Measurements from ENCODE around the gene SRSF1.
A peak's percentile ranks its signal among the peaks of the same experiment; 100 is the strongest.

Gene SRSF1

GRCh38 chr17:58010067-58010799, 3.2 kb upstream of the SRSF1 start:
- no peak for FAIRE-seq

- FAIRE-seq = no peak
Observed at GRCh38 chr17:58007781-58008706, 998 bp upstream of the SRSF1 start.

- no peak for FAIRE-seq
Observed at GRCh38 chr17:58006560-58006923, 504 bp downstream of the SRSF1 start.

- no peak for FAIRE-seq
Observed at GRCh38 chr17:58005728-58006559, 1.1 kb downstream of the SRSF1 start.

GRCh38 chr17:58005031-58005727, 1.9 kb downstream of the SRSF1 start:
- FAIRE-seq = no peak

- FAIRE-seq = no peak
Observed at GRCh38 chr17:58004060-58004459, 3.0 kb downstream of the SRSF1 start.

DNA sequence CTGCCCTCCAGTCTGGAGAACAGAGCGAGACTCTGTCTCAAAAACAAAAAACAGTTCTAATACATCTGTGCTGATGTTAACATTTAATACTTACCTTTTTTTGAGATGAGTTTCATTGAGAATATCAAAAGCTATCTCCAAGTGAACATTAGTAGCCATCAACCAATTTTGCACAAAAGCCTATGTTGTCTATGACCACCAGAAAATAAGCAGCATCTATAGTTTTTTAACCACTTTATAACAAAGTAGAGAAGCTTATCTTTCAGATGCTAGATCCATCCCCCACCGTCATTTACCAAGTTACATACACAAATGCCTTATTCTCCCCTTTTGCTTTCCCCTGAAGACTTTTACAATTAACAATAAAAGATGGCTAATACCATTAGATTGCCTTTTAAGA, 4.1 kb downstream of the SRSF1 start:
- no peak for FAIRE-seq

GRCh38 chr17:58002154-58002948, 4.7 kb downstream of the SRSF1 start:
- no peak for FAIRE-seq

DNA sequence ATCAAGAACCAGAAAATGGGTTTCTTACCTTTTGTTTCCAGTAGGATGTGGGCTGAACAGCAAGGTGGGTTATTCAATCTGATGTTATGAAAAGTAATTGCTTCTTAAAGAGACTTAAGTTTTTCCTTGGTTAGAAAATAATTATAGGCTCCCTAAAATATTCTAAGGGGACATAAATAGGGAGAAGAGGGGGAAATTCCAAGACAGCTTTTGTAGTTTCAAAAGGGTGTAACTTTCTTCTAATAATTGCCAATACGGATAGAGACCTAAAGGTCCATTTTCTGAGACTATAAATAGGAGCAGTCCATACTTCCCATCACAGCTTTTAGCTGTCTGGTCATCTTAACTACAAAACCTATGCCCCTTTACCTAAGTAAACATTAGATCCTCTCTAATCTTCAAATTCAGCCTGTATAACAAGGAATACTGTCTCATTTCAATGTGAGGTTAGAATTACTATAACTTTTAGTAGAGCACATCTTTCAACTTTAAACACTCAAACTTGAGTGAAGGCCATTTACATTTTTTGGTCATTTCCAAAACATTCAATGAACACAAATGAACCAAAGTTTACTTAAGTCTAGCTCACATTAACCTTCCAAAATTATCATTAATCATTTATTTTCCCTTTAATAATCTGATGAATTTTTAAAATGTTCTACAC, 5.5 kb downstream of the SRSF1 start:
- peak; percentile 41 for FAIRE-seq

- FAIRE-seq = peak; percentile 90
Observed at GRCh38 chr17:57999496-58000017, 7.5 kb downstream of the SRSF1 start.

DNA sequence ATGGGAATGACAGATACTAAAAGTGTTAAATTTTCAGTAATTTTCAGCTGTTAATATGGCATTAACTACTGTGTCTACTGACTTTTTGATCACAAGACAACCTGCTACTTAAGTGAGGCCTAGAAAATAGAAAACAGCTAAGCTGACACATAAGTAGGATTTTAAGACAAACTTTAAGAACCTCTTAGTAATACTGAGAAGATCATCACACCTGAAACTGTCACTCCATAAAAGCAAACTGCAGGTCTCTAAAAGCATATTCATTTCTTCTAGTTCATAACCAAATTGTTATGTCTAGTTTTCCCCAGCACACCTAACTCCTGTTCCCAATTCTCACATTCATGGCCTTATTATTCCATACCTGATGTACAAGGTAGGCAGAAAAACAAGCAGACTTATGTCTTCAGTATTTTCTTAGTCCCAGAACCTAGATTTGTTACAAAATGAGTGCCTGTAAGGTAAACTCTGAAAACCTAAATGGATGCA, 8.0 kb downstream of the SRSF1 start:
- FAIRE-seq = no peak

DNA sequence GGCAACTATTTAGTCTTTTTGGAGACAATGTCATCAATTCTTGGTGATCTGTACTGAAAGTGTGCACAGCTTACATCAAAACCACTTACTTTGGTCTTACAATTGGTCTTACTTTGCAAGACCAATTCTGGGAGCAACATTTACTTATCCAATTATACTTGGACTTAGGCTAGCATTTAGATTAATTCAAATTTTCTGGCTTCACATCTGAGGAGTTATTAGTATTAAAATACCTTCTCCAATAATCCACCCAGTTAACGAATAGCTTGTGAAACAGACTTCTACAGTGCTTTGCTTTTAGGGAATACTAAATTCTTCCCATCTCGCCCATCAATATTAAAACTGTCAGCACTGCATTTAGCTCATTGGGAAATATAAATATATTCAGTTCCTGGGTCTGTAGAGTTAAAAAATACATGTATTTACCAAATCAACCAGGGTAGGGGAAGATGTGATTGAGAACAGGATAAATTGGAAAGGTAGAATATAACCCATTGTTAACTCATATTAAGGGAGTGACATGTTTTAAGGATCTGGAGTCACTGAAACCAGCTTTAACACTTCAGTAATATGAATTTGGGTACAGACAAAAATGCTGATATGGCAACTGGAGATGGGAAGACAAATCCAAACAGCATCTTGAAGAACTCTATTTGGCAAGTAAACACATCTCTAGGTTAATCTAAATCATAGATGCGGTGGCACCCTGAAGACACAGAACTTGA, 9.8 kb downstream of the SRSF1 start:
- no peak for FAIRE-seq

GRCh38 chr17:57995076-57995956, 11.7 kb downstream of the SRSF1 start:
- no peak for FAIRE-seq

GRCh38 chr17:57994436-57994835, 12.6 kb downstream of the SRSF1 start:
- FAIRE-seq = no peak

GRCh38 chr17:57993471-57994365, 13.3 kb downstream of the SRSF1 start:
- no peak for FAIRE-seq

GRCh38 chr17:57991537-57991936, 15.5 kb downstream of the SRSF1 start:
- FAIRE-seq = no peak

- no peak for FAIRE-seq
Observed at GRCh38 chr17:57990037-57990436, 17.0 kb downstream of the SRSF1 start.

All from A204.1 (cell line).